WTC11 (cell line): ENCODE data around the gene TTR.

Experiments used
- CTCF ChIP-seq: fragments of 200-600 bp; IDR thresholded peaks from 2 replicates; pipeline ENCODE4 v1.8.0; 2022; ENCODE audit warnings: antibody characterized with exemption
- EMX1 ChIP-seq: fragments of 250-450 bp; sonication (Bioruptor Pico); IDR thresholded peaks from 2 replicates; pipeline ENCODE4 v1.8.0; 2021; ENCODE audit warnings: mild to moderate bottlenecking
- HMGXB4 ChIP-seq: sonication (generic); formaldehyde crosslinking; IDR thresholded peaks from 2 replicates; pipeline ENCODE4 v1.8.1; 2023; ENCODE audit warnings: mild to moderate bottlenecking, moderate library complexity, missing genetic modification reagents
- IRF2 ChIP-seq: sonication (generic); formaldehyde crosslinking; IDR thresholded peaks from 2 replicates; pipeline ENCODE4 v1.8.0; 2022; ENCODE audit warnings: low read depth, missing genetic modification reagents, borderline replicate concordance
- JUN ChIP-seq: sonication (generic); formaldehyde crosslinking; IDR thresholded peaks from 2 replicates; pipeline ENCODE4 v1.8.0; 2023; ENCODE audit warnings: mild to moderate bottlenecking, missing genetic modification reagents
- RORB ChIP-seq: fragments of 250-450 bp; sonication (Bioruptor Pico); IDR thresholded peaks from 2 replicates; pipeline ENCODE4 v1.9.0; 2021; ENCODE audit warnings: mild to moderate bottlenecking
- SMAD4 ChIP-seq: sonication (generic); formaldehyde crosslinking; IDR thresholded peaks from 2 replicates; pipeline ENCODE4 v1.8.0; 2022; ENCODE audit warnings: mild to moderate bottlenecking, missing genetic modification reagents
- ZBTB43 ChIP-seq: sonication (generic); formaldehyde crosslinking; IDR thresholded peaks from 2 replicates; pipeline ENCODE4 v1.8.1; 2023; ENCODE audit warnings: mild to moderate bottlenecking, missing genetic modification reagents
- ZNF121 ChIP-seq: sonication (generic); formaldehyde crosslinking; IDR thresholded peaks from 2 replicates; pipeline ENCODE4 v1.8.0; 2023; ENCODE audit warnings: missing genetic modification reagents
- TF ChIP-seq, protein P1 (sequence below): sonication (generic); formaldehyde crosslinking; IDR thresholded peaks from 2 replicates; pipeline ENCODE4 v1.8.1; 2023; ENCODE audit warnings: mild to moderate bottlenecking, missing genetic modification reagents, moderate library complexity
- TF ChIP-seq, protein P2 (sequence below): sonication (generic); formaldehyde crosslinking; IDR thresholded peaks from 2 replicates; pipeline ENCODE4 v1.8.1; 2022; ENCODE audit warnings: low read depth, missing genetic modification reagents, borderline replicate concordance
- TF ChIP-seq, protein P3 (sequence below): sonication (generic); formaldehyde crosslinking; IDR thresholded peaks from 2 replicates; pipeline ENCODE4 v1.8.0; 2023; ENCODE audit warnings: mild to moderate bottlenecking, missing genetic modification reagents
- TF ChIP-seq, protein P4 (sequence below): fragments of 250-450 bp; sonication (Bioruptor Pico); IDR thresholded peaks from 2 replicates; pipeline ENCODE4 v1.9.0; 2021; ENCODE audit warnings: mild to moderate bottlenecking, borderline replicate concordance
- TF ChIP-seq, protein P5 (sequence below): sonication (generic); formaldehyde crosslinking; conservative IDR thresholded peaks from 2 replicates; pipeline ENCODE4 v1.8.1; 2022; ENCODE audit warnings: mild to moderate bottlenecking, missing genetic modification reagents

- TF ChIP-seq CTCF (no peak), HMGXB4 (no peak), JUN (CRISPR knock-in tag) (no peak), IRF2 (no peak), ZNF121 (no peak), ZBTB43 (CRISPR knock-in tag) (no peak), SMAD4 (CRISPR knock-in tag) (no peak), EMX1 (CRISPR knock-in tag) (no peak), RORB (no peak)
- TF ChIP-seq, protein P1, sequence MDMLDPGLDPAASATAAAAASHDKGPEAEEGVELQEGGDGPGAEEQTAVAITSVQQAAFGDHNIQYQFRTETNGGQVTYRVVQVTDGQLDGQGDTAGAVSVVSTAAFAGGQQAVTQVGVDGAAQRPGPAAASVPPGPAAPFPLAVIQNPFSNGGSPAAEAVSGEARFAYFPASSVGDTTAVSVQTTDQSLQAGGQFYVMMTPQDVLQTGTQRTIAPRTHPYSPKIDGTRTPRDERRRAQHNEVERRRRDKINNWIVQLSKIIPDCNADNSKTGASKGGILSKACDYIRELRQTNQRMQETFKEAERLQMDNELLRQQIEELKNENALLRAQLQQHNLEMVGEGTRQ (CRISPR knock-in tag), result no peak
- TF ChIP-seq, protein P2, sequence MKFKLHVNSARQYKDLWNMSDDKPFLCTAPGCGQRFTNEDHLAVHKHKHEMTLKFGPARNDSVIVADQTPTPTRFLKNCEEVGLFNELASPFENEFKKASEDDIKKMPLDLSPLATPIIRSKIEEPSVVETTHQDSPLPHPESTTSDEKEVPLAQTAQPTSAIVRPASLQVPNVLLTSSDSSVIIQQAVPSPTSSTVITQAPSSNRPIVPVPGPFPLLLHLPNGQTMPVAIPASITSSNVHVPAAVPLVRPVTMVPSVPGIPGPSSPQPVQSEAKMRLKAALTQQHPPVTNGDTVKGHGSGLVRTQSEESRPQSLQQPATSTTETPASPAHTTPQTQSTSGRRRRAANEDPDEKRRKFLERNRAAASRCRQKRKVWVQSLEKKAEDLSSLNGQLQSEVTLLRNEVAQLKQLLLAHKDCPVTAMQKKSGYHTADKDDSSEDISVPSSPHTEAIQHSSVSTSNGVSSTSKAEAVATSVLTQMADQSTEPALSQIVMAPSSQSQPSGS, result no peak
- TF ChIP-seq, protein P3, sequence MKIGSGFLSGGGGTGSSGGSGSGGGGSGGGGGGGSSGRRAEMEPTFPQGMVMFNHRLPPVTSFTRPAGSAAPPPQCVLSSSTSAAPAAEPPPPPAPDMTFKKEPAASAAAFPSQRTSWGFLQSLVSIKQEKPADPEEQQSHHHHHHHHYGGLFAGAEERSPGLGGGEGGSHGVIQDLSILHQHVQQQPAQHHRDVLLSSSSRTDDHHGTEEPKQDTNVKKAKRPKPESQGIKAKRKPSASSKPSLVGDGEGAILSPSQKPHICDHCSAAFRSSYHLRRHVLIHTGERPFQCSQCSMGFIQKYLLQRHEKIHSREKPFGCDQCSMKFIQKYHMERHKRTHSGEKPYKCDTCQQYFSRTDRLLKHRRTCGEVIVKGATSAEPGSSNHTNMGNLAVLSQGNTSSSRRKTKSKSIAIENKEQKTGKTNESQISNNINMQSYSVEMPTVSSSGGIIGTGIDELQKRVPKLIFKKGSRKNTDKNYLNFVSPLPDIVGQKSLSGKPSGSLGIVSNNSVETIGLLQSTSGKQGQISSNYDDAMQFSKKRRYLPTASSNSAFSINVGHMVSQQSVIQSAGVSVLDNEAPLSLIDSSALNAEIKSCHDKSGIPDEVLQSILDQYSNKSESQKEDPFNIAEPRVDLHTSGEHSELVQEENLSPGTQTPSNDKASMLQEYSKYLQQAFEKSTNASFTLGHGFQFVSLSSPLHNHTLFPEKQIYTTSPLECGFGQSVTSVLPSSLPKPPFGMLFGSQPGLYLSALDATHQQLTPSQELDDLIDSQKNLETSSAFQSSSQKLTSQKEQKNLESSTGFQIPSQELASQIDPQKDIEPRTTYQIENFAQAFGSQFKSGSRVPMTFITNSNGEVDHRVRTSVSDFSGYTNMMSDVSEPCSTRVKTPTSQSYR, result no peak
- TF ChIP-seq, protein P4, sequence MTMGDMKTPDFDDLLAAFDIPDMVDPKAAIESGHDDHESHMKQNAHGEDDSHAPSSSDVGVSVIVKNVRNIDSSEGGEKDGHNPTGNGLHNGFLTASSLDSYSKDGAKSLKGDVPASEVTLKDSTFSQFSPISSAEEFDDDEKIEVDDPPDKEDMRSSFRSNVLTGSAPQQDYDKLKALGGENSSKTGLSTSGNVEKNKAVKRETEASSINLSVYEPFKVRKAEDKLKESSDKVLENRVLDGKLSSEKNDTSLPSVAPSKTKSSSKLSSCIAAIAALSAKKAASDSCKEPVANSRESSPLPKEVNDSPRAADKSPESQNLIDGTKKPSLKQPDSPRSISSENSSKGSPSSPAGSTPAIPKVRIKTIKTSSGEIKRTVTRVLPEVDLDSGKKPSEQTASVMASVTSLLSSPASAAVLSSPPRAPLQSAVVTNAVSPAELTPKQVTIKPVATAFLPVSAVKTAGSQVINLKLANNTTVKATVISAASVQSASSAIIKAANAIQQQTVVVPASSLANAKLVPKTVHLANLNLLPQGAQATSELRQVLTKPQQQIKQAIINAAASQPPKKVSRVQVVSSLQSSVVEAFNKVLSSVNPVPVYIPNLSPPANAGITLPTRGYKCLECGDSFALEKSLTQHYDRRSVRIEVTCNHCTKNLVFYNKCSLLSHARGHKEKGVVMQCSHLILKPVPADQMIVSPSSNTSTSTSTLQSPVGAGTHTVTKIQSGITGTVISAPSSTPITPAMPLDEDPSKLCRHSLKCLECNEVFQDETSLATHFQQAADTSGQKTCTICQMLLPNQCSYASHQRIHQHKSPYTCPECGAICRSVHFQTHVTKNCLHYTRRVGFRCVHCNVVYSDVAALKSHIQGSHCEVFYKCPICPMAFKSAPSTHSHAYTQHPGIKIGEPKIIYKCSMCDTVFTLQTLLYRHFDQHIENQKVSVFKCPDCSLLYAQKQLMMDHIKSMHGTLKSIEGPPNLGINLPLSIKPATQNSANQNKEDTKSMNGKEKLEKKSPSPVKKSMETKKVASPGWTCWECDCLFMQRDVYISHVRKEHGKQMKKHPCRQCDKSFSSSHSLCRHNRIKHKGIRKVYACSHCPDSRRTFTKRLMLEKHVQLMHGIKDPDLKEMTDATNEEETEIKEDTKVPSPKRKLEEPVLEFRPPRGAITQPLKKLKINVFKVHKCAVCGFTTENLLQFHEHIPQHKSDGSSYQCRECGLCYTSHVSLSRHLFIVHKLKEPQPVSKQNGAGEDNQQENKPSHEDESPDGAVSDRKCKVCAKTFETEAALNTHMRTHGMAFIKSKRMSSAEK, result no peak
- TF ChIP-seq, protein P5, sequence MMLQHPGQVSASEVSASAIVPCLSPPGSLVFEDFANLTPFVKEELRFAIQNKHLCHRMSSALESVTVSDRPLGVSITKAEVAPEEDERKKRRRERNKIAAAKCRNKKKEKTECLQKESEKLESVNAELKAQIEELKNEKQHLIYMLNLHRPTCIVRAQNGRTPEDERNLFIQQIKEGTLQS (CRISPR knock-in tag), result no peak
Observed at GRCh38 chr18:31647127-31647753, 55.6 kb downstream of the TTR start.
